HL-60 (cell line): ENCODE data around the gene DENND1C.

Source experiments
- POLR2AphosphoS5 ChIP-seq: IDR thresholded peaks from 2 replicates; pipeline ENCODE4 v1.6.1; 2012; ENCODE audit warnings: low read depth
- SPI1 ChIP-seq: IDR thresholded peaks from 2 replicates; pipeline ENCODE4 v1.6.1; 2012; ENCODE audit warnings: low read depth, mild to moderate bottlenecking, borderline replicate concordance
- TF ChIP-seq, protein P1 (sequence below): IDR thresholded peaks from one replicate; pipeline ENCODE4 v1.5.1; 2011; ENCODE audit warnings: low read length, control low read depth, inconsistent platforms; ENCODE audit not compliant: insufficient read depth

DNA sequence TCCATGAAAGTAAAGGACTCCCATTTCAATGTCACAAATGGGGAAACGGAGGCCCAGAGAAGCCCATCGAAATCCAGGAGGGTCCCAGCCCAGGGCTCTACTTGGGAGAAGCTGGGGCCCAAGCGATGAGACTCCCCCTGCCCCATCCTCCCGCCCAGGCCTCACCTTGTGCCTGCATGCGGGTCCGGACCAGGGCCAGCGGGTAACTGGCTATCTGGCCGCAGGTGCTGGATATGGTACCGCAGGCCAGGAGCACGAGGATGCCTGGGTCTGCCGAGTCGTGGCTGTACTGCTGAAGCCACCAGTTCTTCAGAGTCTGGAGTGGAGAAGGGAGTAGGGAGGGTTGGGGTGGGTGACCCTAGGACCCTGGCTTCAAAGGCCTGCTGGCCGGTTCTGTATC lies 37.6 kb downstream of the DENND1C start:
- TF ChIP-seq, protein P1, sequence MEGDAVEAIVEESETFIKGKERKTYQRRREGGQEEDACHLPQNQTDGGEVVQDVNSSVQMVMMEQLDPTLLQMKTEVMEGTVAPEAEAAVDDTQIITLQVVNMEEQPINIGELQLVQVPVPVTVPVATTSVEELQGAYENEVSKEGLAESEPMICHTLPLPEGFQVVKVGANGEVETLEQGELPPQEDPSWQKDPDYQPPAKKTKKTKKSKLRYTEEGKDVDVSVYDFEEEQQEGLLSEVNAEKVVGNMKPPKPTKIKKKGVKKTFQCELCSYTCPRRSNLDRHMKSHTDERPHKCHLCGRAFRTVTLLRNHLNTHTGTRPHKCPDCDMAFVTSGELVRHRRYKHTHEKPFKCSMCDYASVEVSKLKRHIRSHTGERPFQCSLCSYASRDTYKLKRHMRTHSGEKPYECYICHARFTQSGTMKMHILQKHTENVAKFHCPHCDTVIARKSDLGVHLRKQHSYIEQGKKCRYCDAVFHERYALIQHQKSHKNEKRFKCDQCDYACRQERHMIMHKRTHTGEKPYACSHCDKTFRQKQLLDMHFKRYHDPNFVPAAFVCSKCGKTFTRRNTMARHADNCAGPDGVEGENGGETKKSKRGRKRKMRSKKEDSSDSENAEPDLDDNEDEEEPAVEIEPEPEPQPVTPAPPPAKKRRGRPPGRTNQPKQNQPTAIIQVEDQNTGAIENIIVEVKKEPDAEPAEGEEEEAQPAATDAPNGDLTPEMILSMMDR = no peak
- TF ChIP-seq SPI1 (no peak), POLR2AphosphoS5 (no peak)
